Mucosa of descending colon (tissue), 3 donors: ENCODE data around the gene MBL2. TPM values are rescaled to one million over a fixed set of nuclear protein-coding genes. Genes with fewer than 3 reads are reported as not detected.
A peak's percentile ranks its signal among the peaks of the same experiment; 100 is the strongest.

Experiments
- ATAC-seq: fragments of 200-7000 bp; cut with Tn5 transposase; one replicate; pipeline ENCODE4 v1.9.1; 2020; ENCODE audit warnings: mild to moderate bottlenecking, moderate library complexity
- DNase-seq, 3 donors: peaks; one replicate each; pipeline ENCODE4 v3.0.0-alpha.2; 2020
- H3K36me3 ChIP-seq: fragments of 200-600 bp; one replicate; pipeline ENCODE4 v1.8.0; 2021; ENCODE audit warnings: low read depth, mild to moderate bottlenecking
- H3K4me1 ChIP-seq: fragments of 200-600 bp; one replicate; pipeline ENCODE4 v1.8.0; 2021; ENCODE audit warnings: low read depth, mild to moderate bottlenecking
- H3K4me3 ChIP-seq: fragments of 200-600 bp; one replicate; pipeline ENCODE4 v1.8.0; 2021; ENCODE audit warnings: mild to moderate bottlenecking
- H3K9me3 ChIP-seq: fragments of 200-600 bp; one replicate; pipeline ENCODE4 v1.8.0; 2021; ENCODE audit warnings: mild to moderate bottlenecking
- CTCF ChIP-seq: fragments of 200-600 bp; IDR thresholded peaks from one replicate; pipeline ENCODE4 v1.8.0; 2022; ENCODE audit warnings: antibody characterized with exemption, mild to moderate bottlenecking
- intact Hi-C, 2 donors: fragments of 100-400 bp; cut with DNase I in 1 of 2; cut with micrococcal nuclease in 1 of 2; formaldehyde crosslinking; loops; one replicate each; pipeline versions ENCODE4 v1.11.0 to v1.11.1; 2022; cut with DNase I, micrococcal nuclease
- total RNA-seq, 3 donors: library from RNA; stranded (reverse); fragmentation: NEBNext Ultra II Directional in 2 of 3; extraction: Animal tissue kit (Norgen Biotek cat#: 25700) in 2 of 3; gene quantifications; one replicate each; pipeline versions ENCODE4 v1.2.1 to v1.2.4, GENCODE V29; 2021 to 2023
- donor health status: DM: no; HTN: no; CAD: no; lungs with moderate emphysema.
- donor health status: DM: no; HTN: no; CAD: no.
- donor health status: DM: no; HTN: yes; CAD: no.

Gene MBL2
- total RNA-seq, 3 donors from 2014 or later, result not detected

- Histone ChIP-seq H3K4me1 (no peaks in the 10 kb centered on the region), H3K36me3 (no peaks in the 10 kb centered on the region), H3K9me3 (no peaks in the 10 kb centered on the region), H3K4me3 (no peak overlapping the region)
- no peak for TF ChIP-seq CTCF
- intact Hi-C loops, result no loop called here
- DNase-seq, result no peak
- ATAC-seq, result no peak
These were observed 4.8 kb upstream of the MBL2 start for GRCh38 chr10:52777414-52777813.

DNA sequence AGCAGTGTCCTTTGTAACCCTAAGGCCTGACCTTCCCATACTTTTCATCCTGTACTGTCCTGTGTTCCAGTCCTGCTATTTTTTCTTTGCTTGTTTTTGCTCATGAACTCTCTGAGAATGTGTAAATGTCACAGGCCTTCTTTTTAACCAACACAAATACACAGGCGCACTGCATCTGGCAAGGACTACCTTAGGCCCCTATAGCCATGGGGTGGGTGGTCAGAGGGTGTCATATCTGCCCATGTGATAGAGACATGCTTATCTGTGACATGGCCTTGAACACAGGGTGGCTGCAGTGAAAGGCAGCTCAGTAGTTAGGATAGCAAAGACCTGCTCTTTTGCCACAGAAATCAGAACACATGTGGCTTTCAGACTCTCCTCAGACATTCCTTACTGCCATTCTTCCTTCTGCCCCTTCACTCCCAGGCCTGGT, 3.9 kb upstream of the MBL2 start:
- H3K4me1 ChIP-seq, result no peaks in the 10 kb centered on the region
- intact Hi-C loops, result no loop called here
- H3K36me3 ChIP-seq, result no peaks in the 10 kb centered on the region
- no peak for TF ChIP-seq CTCF
- no peak overlapping the region for H3K4me3 ChIP-seq
- no peak for DNase-seq
- ATAC-seq, result no peak
- H3K9me3 ChIP-seq, result no peaks in the 10 kb centered on the region

DNA sequence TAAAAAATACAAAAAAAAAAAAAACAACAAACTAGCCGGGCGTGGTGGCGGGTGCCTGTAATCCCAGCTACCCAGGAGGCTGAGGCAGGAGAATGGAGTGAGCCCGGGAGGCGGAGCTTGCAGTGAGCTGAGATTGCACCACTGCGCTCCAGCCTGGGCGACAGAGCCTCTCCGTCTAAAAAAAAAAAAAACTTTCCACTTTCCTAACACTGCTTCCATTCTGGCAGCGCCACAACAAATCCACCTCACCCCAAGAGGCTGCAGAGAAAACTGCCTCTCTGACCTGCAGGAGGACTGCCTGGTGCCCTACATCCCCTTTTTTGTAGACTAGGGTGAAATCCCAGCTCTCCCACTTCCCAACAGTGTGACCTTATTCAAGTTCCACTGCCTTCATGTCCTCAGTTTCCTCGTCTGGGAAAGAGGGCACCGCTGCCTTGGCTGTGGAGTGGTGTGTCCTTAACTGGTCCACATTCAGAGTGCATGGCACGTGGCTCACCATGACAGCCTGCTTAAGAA, 2.6 kb upstream of the MBL2 start:
- Histone ChIP-seq H3K4me3 (no peak overlapping the region), H3K36me3 (no peaks in the 10 kb centered on the region), H3K9me3 (no peaks in the 10 kb centered on the region), H3K4me1 (no peaks in the 10 kb centered on the region)
- no peak for TF ChIP-seq CTCF
- intact Hi-C loops, result no loop called here
- ATAC-seq (no peak), DNase-seq (no peak)

- no peak for DNase-seq
- H3K4me3 ChIP-seq, result no peak overlapping the region
- H3K36me3 ChIP-seq, result no peaks in the 10 kb centered on the region
- ATAC-seq, result peak; percentile 27
- no peak for TF ChIP-seq CTCF
- no peaks in the 10 kb centered on the region for H3K9me3 ChIP-seq
- intact Hi-C loops, result no loop called here
- H3K4me1 ChIP-seq, result no peaks in the 10 kb centered on the region
These were observed 2.1 kb upstream of the MBL2 start for GRCh38 chr10:52774600-52775106.

GRCh38 chr10:52774182-52774581, 1.6 kb upstream of the MBL2 start:
- H3K36me3 ChIP-seq, result no peaks in the 10 kb centered on the region
- ATAC-seq (no peak), DNase-seq (no peak)
- intact Hi-C loops, result no loop called here
- no peaks in the 10 kb centered on the region for H3K9me3 ChIP-seq
- H3K4me3 ChIP-seq, result no peak overlapping the region
- no peaks in the 10 kb centered on the region for H3K4me1 ChIP-seq
- no peak for TF ChIP-seq CTCF
